HepG2 (cell line): Measurements from ENCODE around the gene ATP5F1E. TPM values are rescaled to one million over a fixed set of nuclear protein-coding genes. Genes with fewer than 3 reads are reported as not detected.

ENCODE experiments used
- ATAC-seq: fragments of 200-7000 bp; cut with Tn5 transposase; 3 replicates; pipeline ENCODE4 v1.9.1; 2020; ENCODE audit warnings: mild to moderate bottlenecking, moderate library complexity
- BruUV-seq: library from RNA; stranded (reverse); fragments of 400-500 nt; replicated peaks from 2 replicates; lab custom pipeline; 2021; lab: Mats Ljungman, UMichigan
- CTCF ChIA-PET: fragments of 300-600 bp; formaldehyde crosslinking; extraction: SDS; loops from one replicate; lab custom pipeline; 2021; ENCODE audit warnings: low total read pairs, inconsistent platforms, low intra/inter-chr PET ratio; lab: Yijun Ruan, JAX
- POLR2A ChIA-PET: fragments of 350-600 bp; sonication (Branson Sonifier 250); formaldehyde crosslinking; loops from one replicate; lab custom pipeline; 2020; ENCODE audit warnings: antibody characterized with exemption, inconsistent platforms; lab: Yijun Ruan, JAX
- DNase-seq: peaks from one replicate; pipeline ENCODE4 v3.0.0-alpha.2; 2015; ENCODE audit warnings: low spot score
- FAIRE-seq: peaks from 3 replicates; lab custom pipeline; 2011; peaks lifted over from hg19 to GRCh38; lab: Jason Lieb, UNC
- H2AFZ ChIP-seq: one replicate; pipeline ENCODE4 v1.6.1; 2011; ENCODE audit warnings: low read length, inconsistent platforms
- H3K27ac ChIP-seq: fragments of 300-600 bp; 3 replicates; pipeline ENCODE4 v1.8.0; 2011; ENCODE audit warnings: mixed run types, mild to moderate bottlenecking, mixed read lengths, low read length, inconsistent platforms; ENCODE audit not compliant: insufficient read depth; ENCODE audit errors: extremely low read length
- H3K27me3 ChIP-seq, 2 experiments: fragments of 200-600 bp in 1 of 2; 2 replicates in 1 of 2; 3 replicates in 1 of 2; pipeline versions ENCODE4 v1.6.0 to v1.8.0; 2011; ENCODE audit warnings: low read length in 2 of 2, mild to moderate bottlenecking in 2 of 2, moderate library complexity in 2 of 2, inconsistent platforms in 1 of 2; ENCODE audit not compliant: insufficient read depth in 2 of 2, control insufficient read depth in 1 of 2
- H3K36me3 ChIP-seq, 2 experiments: fragments of 200-600 bp in 1 of 2; replicated peaks in 1 of 2; 2 replicates in 1 of 2; 3 replicates in 1 of 2; pipeline versions ENCODE4 v1.5.1 to v1.8.0; 2011; ENCODE audit warnings: low read length in 2 of 2, inconsistent platforms in 1 of 2; ENCODE audit not compliant: insufficient read depth in 2 of 2, control insufficient read depth in 1 of 2
- H3K4me1 ChIP-seq: 2 replicates; pipeline ENCODE4 v1.5.1; 2012; ENCODE audit warnings: low read length, inconsistent platforms; ENCODE audit not compliant: insufficient read depth
- H3K4me2 ChIP-seq: 2 replicates; pipeline ENCODE4 v1.6.0; 2011; ENCODE audit warnings: low read depth, low read length, inconsistent platforms
- H3K4me3 ChIP-seq, 3 experiments: fragments of 200-600 bp in 1 of 3; sonication (generic), shearing (Covaris generic) in 1 of 3; replicated peaks in 1 of 3; 2 replicates each; pipeline ENCODE4 v1.5.1; 2011 to 2016; ENCODE audit warnings: low read length in 3 of 3, inconsistent platforms in 2 of 3, low read depth in 2 of 3, mild to moderate bottlenecking in 2 of 3, control low read depth in 1 of 3, mixed read lengths in 1 of 3; ENCODE audit not compliant: insufficient read depth in 1 of 3
- H3K79me2 ChIP-seq: one replicate; pipeline ENCODE4 v1.6.1; 2011; ENCODE audit warnings: low read length, inconsistent platforms; ENCODE audit not compliant: insufficient read depth
- H3K9ac ChIP-seq: 2 replicates; pipeline ENCODE4 v1.6.0; 2011; ENCODE audit warnings: mild to moderate bottlenecking, low read depth, low read length, inconsistent platforms; ENCODE audit not compliant: insufficient read depth
- H3K9me3 ChIP-seq: 2 replicates; pipeline ENCODE4 v1.5.1; 2012; ENCODE audit warnings: mild to moderate bottlenecking, low read length
- H4K20me1 ChIP-seq: 2 replicates; pipeline ENCODE4 v1.6.0; 2011; ENCODE audit warnings: inconsistent platforms, mild to moderate bottlenecking, low read length, moderate library complexity; ENCODE audit not compliant: insufficient read depth
- HDAC6 ChIP-seq: fragments of 200-600 bp; sonication (generic); IDR thresholded peaks from 2 replicates; pipeline ENCODE4 v1.7.0; 2017; ENCODE audit warnings: mild to moderate bottlenecking, antibody characterized with exemption, low read length, low read depth
- TRIM24 ChIP-seq: sonication (generic); formaldehyde crosslinking; IDR thresholded peaks from 2 replicates; pipeline ENCODE4 v1.8.0; 2022; ENCODE audit warnings: mild to moderate bottlenecking, missing genetic modification reagents
- ZNF546 ChIP-seq: sonication (generic); formaldehyde crosslinking; conservative IDR thresholded peaks from 2 replicates; pipeline ENCODE4 v1.8.1; 2023; ENCODE audit warnings: mild to moderate bottlenecking, missing genetic modification reagents
- ZNF616 ChIP-seq: sonication (generic); formaldehyde crosslinking; IDR thresholded peaks from 2 replicates; pipeline ENCODE4 v1.5.0; 2020; ENCODE audit warnings: low read depth, mild to moderate bottlenecking, missing genetic modification reagents
- ZNF776 ChIP-seq: sonication (generic); formaldehyde crosslinking; IDR thresholded peaks from 2 replicates; pipeline ENCODE4 v1.4.0; 2020; ENCODE audit warnings: mild to moderate bottlenecking, missing genetic modification reagents
- ZNF790 ChIP-seq: sonication (generic); formaldehyde crosslinking; IDR thresholded peaks from 2 replicates; pipeline ENCODE4 v1.8.0; 2022; ENCODE audit warnings: missing genetic modification reagents, mild to moderate bottlenecking, borderline replicate concordance
- WGBS: methylation state at CpG from one replicate; pipeline ENCODE4 v1.1.6; 2017; ENCODE audit warnings: low lambda C conversion rate; 5-methylcytosine and 5-hydroxymethylcytosine counted together
- in situ Hi-C: cut with HindIII; loops from 2 replicates; pipeline ENCODE4 v1.10.0; 2017; ENCODE audit warnings: low pct_unique_long_range_greater_than_20kb; ENCODE audit not compliant: extremely low pct_ligation_motif_present
- intact Hi-C: fragments of 100-400 bp; cut with micrococcal nuclease; formaldehyde crosslinking; loops from one replicate; pipeline ENCODE4 v1.10.0; 2022; ENCODE audit not compliant: unreplicated experiment
- polyA plus RNA-seq, 8 experiments: library from polyadenylated mRNA; depleted of rRNA in 3 of 8; stranded (reverse) in 7 of 8; unstranded in 1 of 8; fragments of >200 nt; fragmentation: Illumina TruSeq in 4 of 8; extraction: Trizol in 4 of 8; gene quantifications; 2 replicates each; pipeline versions ENCODE4 v1.2.1 to v1.2.3, GENCODE V29; 2011 to 2016; ENCODE audit warnings: low read depth in 4 of 8, missing spikeins in 1 of 8, mixed read lengths in 1 of 8; ENCODE audit not compliant: insufficient read depth in 1 of 8
- total RNA-seq, 5 experiments: library from RNA; depleted of rRNA; stranded (reverse); fragments of >200 nt; fragmentation: Illumina TruSeq; extraction: Trizol; gene quantifications; 2 replicates each; pipeline ENCODE4 v1.2.3, GENCODE V29; 2016; ENCODE audit warnings: low read depth in 1 of 5
- TF ChIP-seq, protein P1 (sequence below): sonication (generic); formaldehyde crosslinking; IDR thresholded peaks from 2 replicates; pipeline ENCODE4 v1.5.0; 2020; ENCODE audit warnings: mild to moderate bottlenecking, missing genetic modification reagents, moderate library complexity
- TF ChIP-seq, protein P2 (sequence below): IDR thresholded peaks from 2 replicates; pipeline ENCODE4 v1.6.1; 2016; ENCODE audit warnings: mild to moderate bottlenecking
- TF ChIP-seq, protein P3 (sequence below): sonication (generic); formaldehyde crosslinking; IDR thresholded peaks from 2 replicates; pipeline ENCODE4 v1.8.0; 2022; ENCODE audit warnings: mild to moderate bottlenecking, missing genetic modification reagents, borderline replicate concordance

Gene ATP5F1E
- total and polyA plus RNA-seq, 2 of the 13 experiments (the other 11 are each of a cell fraction or from before 2014, with no cell fraction given) = 121 to 134 TPM

DNA sequence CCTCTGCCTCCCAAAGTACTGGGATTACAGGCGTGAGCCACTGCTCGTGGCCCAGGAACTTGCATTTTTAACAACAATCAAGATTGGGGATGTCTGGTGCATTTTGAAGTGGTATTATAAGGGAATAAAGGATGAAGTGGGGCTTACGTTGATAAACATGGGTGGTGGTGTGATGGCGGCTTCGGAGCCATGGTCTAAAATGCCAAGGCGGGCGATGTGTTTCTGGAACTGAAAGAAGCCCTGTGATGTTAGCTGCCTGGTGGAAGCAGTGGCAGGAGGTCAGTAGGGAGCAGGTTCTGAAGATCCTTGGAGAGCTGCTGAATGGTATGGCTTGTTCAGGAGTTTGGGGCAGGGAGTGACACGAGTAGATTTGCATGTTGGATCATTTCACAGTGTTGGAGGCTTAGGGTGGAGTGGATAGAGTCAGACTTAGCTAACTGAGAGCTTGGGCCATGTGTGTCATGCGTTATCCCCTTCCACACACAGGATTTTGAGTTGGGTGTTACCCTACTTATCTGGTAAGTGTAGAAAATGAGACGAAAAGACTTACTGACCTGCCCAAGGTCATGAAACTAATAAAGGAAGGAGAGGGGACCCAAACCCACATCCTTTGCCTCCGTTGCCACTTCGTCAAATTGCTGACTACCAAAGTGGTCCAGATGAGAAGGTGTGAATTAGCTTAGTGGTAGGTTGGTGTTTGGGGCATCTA is 49.6 kb downstream of the ATP5F1E start:
- Histone ChIP-seq H2AFZ (no peak overlapping the region), H3K36me3 (peaks cover 14 to 25% of the 10 kb centered on the region in 2 experiments), H3K9me3 (no peaks in the 10 kb centered on the region), H3K4me1 (peaks cover 70% of the 10 kb centered on the region), H3K4me2 (peak overlapping the region; percentile 87), H3K27ac (peak overlapping the region; percentile 1), H3K4me3 (peak overlapping the region; percentile 75 to 85 (median 80)), H3K27me3 (no peaks in the 10 kb centered on the region; a peak in 1 of 5 replicates), H3K9ac (peak overlapping the region; percentile 84), H3K79me2 (peaks cover 48% of the 10 kb centered on the region), H4K20me1 (peaks cover 21% of the 10 kb centered on the region)
- 92% methylated on average over 12 of the region's 12 CpGs for WGBS
- DNase-seq (no peak), ATAC-seq (no peak), FAIRE-seq (no peak)
- ChIA-PET POLR2A (interaction anchor here (0.7 to 6.7 kb wide), 9 partner anchors 10 to 144 kb away, joined by 3 to 68 read pairs (median 7); partner anchors contain the start of gene ATP5F1E), CTCF (no interaction called here)
- intact Hi-C loops = loop anchor here (5.0 kb wide), 2 partner anchors 35 to 90 kb away; partner anchors contain the start of gene TUBB1
- in situ Hi-C loops = loop anchor here (5.0 kb wide), 1 partner anchor 90 kb away; no protein-coding TSS in a partner anchor
- BruUV-seq = TSS peak; percentile 49
- peak; percentile 32; the same call in 1 of the 2 replicates for TF ChIP-seq ZNF790 (CRISPR knock-in tag)
- 0 out of 2 replicates have a peak, but pooled peaks have one; percentile 10 for TF ChIP-seq ZNF546 (CRISPR knock-in tag)
- 0 out of 2 replicates have a peak, but pooled peaks have one; percentile 55 for TF ChIP-seq ZNF616
- no peak for TF ChIP-seq HDAC6
- TF ChIP-seq, protein P1, sequence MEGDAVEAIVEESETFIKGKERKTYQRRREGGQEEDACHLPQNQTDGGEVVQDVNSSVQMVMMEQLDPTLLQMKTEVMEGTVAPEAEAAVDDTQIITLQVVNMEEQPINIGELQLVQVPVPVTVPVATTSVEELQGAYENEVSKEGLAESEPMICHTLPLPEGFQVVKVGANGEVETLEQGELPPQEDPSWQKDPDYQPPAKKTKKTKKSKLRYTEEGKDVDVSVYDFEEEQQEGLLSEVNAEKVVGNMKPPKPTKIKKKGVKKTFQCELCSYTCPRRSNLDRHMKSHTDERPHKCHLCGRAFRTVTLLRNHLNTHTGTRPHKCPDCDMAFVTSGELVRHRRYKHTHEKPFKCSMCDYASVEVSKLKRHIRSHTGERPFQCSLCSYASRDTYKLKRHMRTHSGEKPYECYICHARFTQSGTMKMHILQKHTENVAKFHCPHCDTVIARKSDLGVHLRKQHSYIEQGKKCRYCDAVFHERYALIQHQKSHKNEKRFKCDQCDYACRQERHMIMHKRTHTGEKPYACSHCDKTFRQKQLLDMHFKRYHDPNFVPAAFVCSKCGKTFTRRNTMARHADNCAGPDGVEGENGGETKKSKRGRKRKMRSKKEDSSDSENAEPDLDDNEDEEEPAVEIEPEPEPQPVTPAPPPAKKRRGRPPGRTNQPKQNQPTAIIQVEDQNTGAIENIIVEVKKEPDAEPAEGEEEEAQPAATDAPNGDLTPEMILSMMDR (CRISPR knock-in tag) = no peak
- 0 out of 2 replicates have a peak, but pooled peaks have one; percentile 18 for TF ChIP-seq TRIM24 (CRISPR knock-in tag)
- TF ChIP-seq, protein P2, sequence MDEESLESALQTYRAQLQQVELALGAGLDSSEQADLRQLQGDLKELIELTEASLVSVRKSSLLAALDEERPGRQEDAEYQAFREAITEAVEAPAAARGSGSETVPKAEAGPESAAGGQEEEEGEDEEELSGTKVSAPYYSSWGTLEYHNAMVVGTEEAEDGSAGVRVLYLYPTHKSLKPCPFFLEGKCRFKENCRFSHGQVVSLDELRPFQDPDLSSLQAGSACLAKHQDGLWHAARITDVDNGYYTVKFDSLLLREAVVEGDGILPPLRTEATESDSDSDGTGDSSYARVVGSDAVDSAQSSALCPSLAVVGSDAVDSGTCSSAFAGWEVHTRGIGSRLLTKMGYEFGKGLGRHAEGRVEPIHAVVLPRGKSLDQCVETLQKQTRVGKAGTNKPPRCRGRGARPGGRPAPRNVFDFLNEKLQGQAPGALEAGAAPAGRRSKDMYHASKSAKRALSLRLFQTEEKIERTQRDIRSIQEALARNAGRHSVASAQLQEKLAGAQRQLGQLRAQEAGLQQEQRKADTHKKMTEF (CRISPR knock-in tag) = no peak
- TF ChIP-seq ZNF776 (CRISPR knock-in tag) = 0 out of 2 replicates have a peak, but pooled peaks have one; percentile 51
- TF ChIP-seq, protein P3, sequence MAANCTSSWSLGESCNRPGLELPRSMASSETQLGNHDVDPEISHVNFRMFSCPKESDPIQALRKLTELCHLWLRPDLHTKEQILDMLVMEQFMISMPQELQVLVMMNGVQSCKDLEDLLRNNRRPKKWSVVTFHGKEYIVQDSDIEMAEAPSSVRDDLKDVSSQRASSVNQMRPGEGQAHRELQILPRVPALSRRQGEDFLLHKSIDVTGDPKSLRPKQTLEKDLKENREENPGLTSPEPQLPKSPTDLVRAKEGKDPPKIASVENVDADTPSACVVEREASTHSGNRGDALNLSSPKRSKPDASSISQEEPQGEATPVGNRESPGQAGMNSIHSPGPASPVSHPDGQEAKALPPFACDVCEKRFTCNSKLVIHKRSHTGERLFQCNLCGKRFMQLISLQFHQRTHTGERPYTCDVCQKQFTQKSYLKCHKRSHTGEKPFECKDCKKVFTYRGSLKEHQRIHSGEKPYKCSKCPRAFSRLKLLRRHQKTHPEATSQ (CRISPR knock-in tag) = no peak
